Kidney epithelial cell (primary cell): ENCODE measurements around the gene CLDN16. TPM values are rescaled to one million over a fixed set of nuclear protein-coding genes. Genes with fewer than 3 reads are reported as not detected.

Experiments used
- DNase-seq: peaks from one replicate; pipeline ENCODE4 v3.0.0-alpha.2; 2010; ENCODE audit warnings: low read depth
- H3K27me3 ChIP-seq: 2 replicates; pipeline ENCODE4 v1.6.0; 2011; ENCODE audit warnings: low read length; ENCODE audit not compliant: control insufficient read depth, insufficient read depth
- H3K36me3 ChIP-seq: 2 replicates; pipeline ENCODE4 v1.5.1; 2011; ENCODE audit warnings: low read length; ENCODE audit not compliant: control insufficient read depth, insufficient read depth
- H3K4me3 ChIP-seq: 2 replicates; pipeline ENCODE4 v1.5.1; 2011; ENCODE audit warnings: low read depth, mild to moderate bottlenecking, control low read depth, low read length
- CTCF ChIP-seq: IDR thresholded peaks from 2 replicates; pipeline ENCODE4 v1.5.1; 2011; ENCODE audit warnings: mild to moderate bottlenecking, moderate library complexity, low read length, control low read depth, inconsistent platforms; ENCODE audit not compliant: insufficient read depth, poor library complexity, severe bottlenecking
- total RNA-seq: library from RNA; depleted of rRNA; stranded (reverse); fragments of >200 nt; gene quantifications from 2 replicates; pipeline ENCODE4 v1.2.3, GENCODE V29; 2015

Gene CLDN16
- 10.9 and 12.0 TPM in 2 replicates for total RNA-seq

- no peak within 1 kb of the TSS for H3K4me3 ChIP-seq
Observed at GRCh38 chr3:190387578-190388213, at the start of gene CLDN16. Gene CLDN16 (plus strand): TSS chr3:190388163. CDS start chr3:190388330, 167 bp downstream.

GRCh38 chr3:190338717-190339116, 49.2 kb upstream of the CLDN16 start:
- DNase-seq = no peak
- no peaks in the 10 kb centered on the region for H3K27me3 ChIP-seq

More at GRCh38 chr3:190387578-190388213, at the start of gene CLDN16:
- TF ChIP-seq CTCF = no peak
- Histone ChIP-seq H3K27me3 (no peaks in the 10 kb centered on the region), H3K36me3 (no peaks in the 10 kb centered on the region)
- DNase-seq = peak; percentile 79

GRCh38 chr3:190339130-190339529, 48.8 kb upstream of the CLDN16 start:
- Histone ChIP-seq H3K36me3 (no peaks in the 10 kb centered on the region), H3K4me3 (no peak overlapping the region), H3K27me3 (no peaks in the 10 kb centered on the region)
- TF ChIP-seq CTCF = peak; percentile 21
- DNase-seq = no peak

More at GRCh38 chr3:190338717-190339116, 49.2 kb upstream of the CLDN16 start:
- no peak for TF ChIP-seq CTCF
- H3K4me3 ChIP-seq = no peak overlapping the region
- H3K36me3 ChIP-seq = no peaks in the 10 kb centered on the region

GRCh38 chr3:190340071-190340470, 47.9 kb upstream of the CLDN16 start:
- no peak for DNase-seq
- no peak for TF ChIP-seq CTCF
- Histone ChIP-seq H3K36me3 (no peaks in the 10 kb centered on the region), H3K27me3 (no peaks in the 10 kb centered on the region), H3K4me3 (no peak overlapping the region)

- TF ChIP-seq CTCF = no peak
- H3K27me3 ChIP-seq = no peaks in the 10 kb centered on the region
- H3K36me3 ChIP-seq = no peaks in the 10 kb centered on the region
- H3K4me3 ChIP-seq = peak overlapping the region; percentile 13
- peak; percentile 97 for DNase-seq
Observed at GRCh38 chr3:190345027-190345821, 42.7 kb upstream of the CLDN16 start.
